Measurements from ENCODE around the gene BCAS3.

DNA sequence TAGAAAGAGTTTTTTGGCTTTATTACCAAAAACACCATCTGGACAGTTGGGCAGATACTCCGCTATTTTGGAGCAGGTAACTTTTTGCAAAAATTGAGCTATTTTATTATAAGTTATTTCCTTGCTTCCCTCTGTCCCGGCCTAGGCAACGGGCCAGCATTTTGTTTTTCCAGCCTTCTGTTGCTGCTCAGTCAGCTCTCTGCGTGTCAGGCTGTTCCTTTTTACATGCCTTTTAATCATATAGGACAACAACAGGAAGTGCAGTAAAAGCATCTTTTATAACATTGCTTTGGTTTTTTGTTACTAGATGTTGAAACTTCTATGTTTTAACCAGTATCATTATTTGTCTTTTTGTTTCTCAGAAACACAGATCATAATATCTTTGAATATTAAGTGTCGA is 47.3 kb upstream of the BCAS3 start:
- no peak for TF ChIP-seq EZH2phosphoT487 (IDR thresholded peaks at IDR 0.05; ENCODE audit: borderline replicate concordance)
- TF ChIP-seq, protein P1, sequence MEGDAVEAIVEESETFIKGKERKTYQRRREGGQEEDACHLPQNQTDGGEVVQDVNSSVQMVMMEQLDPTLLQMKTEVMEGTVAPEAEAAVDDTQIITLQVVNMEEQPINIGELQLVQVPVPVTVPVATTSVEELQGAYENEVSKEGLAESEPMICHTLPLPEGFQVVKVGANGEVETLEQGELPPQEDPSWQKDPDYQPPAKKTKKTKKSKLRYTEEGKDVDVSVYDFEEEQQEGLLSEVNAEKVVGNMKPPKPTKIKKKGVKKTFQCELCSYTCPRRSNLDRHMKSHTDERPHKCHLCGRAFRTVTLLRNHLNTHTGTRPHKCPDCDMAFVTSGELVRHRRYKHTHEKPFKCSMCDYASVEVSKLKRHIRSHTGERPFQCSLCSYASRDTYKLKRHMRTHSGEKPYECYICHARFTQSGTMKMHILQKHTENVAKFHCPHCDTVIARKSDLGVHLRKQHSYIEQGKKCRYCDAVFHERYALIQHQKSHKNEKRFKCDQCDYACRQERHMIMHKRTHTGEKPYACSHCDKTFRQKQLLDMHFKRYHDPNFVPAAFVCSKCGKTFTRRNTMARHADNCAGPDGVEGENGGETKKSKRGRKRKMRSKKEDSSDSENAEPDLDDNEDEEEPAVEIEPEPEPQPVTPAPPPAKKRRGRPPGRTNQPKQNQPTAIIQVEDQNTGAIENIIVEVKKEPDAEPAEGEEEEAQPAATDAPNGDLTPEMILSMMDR (IDR thresholded peaks at IDR 0.05 in 2 of 3, conservative IDR thresholded peaks at IDR 0.05 in 1 of 3; ENCODE audit: borderline replicate concordance in 1 of 3, insufficient read depth in 1 of 3, low read depth in 2 of 3, low read length in 2 of 3), result no peak
- TF ChIP-seq POLR2A (IDR thresholded peaks at IDR 0.05; ENCODE audit: borderline replicate concordance, extremely low read depth, insufficient read depth, insufficient read length), result no peak
- TF ChIP-seq, protein P2, sequence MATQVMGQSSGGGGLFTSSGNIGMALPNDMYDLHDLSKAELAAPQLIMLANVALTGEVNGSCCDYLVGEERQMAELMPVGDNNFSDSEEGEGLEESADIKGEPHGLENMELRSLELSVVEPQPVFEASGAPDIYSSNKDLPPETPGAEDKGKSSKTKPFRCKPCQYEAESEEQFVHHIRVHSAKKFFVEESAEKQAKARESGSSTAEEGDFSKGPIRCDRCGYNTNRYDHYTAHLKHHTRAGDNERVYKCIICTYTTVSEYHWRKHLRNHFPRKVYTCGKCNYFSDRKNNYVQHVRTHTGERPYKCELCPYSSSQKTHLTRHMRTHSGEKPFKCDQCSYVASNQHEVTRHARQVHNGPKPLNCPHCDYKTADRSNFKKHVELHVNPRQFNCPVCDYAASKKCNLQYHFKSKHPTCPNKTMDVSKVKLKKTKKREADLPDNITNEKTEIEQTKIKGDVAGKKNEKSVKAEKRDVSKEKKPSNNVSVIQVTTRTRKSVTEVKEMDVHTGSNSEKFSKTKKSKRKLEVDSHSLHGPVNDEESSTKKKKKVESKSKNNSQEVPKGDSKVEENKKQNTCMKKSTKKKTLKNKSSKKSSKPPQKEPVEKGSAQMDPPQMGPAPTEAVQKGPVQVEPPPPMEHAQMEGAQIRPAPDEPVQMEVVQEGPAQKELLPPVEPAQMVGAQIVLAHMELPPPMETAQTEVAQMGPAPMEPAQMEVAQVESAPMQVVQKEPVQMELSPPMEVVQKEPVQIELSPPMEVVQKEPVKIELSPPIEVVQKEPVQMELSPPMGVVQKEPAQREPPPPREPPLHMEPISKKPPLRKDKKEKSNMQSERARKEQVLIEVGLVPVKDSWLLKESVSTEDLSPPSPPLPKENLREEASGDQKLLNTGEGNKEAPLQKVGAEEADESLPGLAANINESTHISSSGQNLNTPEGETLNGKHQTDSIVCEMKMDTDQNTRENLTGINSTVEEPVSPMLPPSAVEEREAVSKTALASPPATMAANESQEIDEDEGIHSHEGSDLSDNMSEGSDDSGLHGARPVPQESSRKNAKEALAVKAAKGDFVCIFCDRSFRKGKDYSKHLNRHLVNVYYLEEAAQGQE (IDR thresholded peaks at IDR 0.05; ENCODE audit: low read depth), result no peak
- no peak for TF ChIP-seq SIN3A (IDR thresholded peaks at IDR 0.05; ENCODE audit: low read depth)

Data from HCT116 (cell line).